GM12878 (cell line): ENCODE results near the gene WBP2NL.
A peak's percentile ranks its signal among the peaks of the same experiment; 100 is the strongest.

Experiments used
- CUX1 ChIP-seq: IDR thresholded peaks from 2 replicates; pipeline ENCODE4 v1.6.1; 2012; ENCODE audit warnings: improper control_type of control experiment, low read depth, low read length; ENCODE audit not compliant: insufficient replicate concordance
- EZH2 ChIP-seq: IDR thresholded peaks from 2 replicates; pipeline ENCODE4 v1.6.1; 2012; ENCODE audit warnings: low read depth, mild to moderate bottlenecking, control low read depth, inconsistent platforms, low read length, borderline replicate concordance; ENCODE audit not compliant: control insufficient read depth
- JUNB ChIP-seq: IDR thresholded peaks from 2 replicates; pipeline ENCODE4 v1.6.1; 2016; ENCODE audit warnings: antibody characterized with exemption, mild to moderate bottlenecking
- MXI1 ChIP-seq: fragments of 150-350 bp; IDR thresholded peaks from 2 replicates; pipeline ENCODE4 v1.6.1; 2011; ENCODE audit warnings: low read depth, mild to moderate bottlenecking, inconsistent platforms, low read length, improper control_type of control experiment
- SIN3A ChIP-seq: IDR thresholded peaks from 2 replicates; pipeline ENCODE4 v1.6.1; 2012; ENCODE audit warnings: low read depth, low read length, improper control_type of control experiment
- SP1 ChIP-seq: IDR thresholded peaks from one replicate; pipeline ENCODE4 v1.6.1; 2011; ENCODE audit warnings: low read depth, low read length
- SREBF2 ChIP-seq: IDR thresholded peaks from 2 replicates; pipeline ENCODE4 v1.6.1; 2012; ENCODE audit warnings: mild to moderate bottlenecking, low read length
- TCF12 ChIP-seq: IDR thresholded peaks from 2 replicates; pipeline ENCODE4 v1.6.1; 2011; ENCODE audit warnings: low read depth, mild to moderate bottlenecking, low read length
- ZNF384 ChIP-seq: IDR thresholded peaks from 2 replicates; pipeline ENCODE4 v1.6.1; 2012; ENCODE audit warnings: low read depth, mild to moderate bottlenecking, low read length, improper control_type of control experiment, borderline replicate concordance
- TF ChIP-seq, protein P1 (sequence below), 3 experiments: IDR thresholded peaks in 2 of 3; conservative IDR thresholded peaks in 1 of 3; 2 replicates each; pipeline ENCODE4 v1.5.1; 2011; ENCODE audit warnings: low read depth in 3 of 3, low read length in 3 of 3, mild to moderate bottlenecking in 3 of 3, control low read depth in 2 of 3, moderate library complexity in 2 of 3, inconsistent platforms in 1 of 3, mixed read lengths in 1 of 3; ENCODE audit not compliant: control insufficient read depth in 2 of 3, insufficient read depth in 1 of 3; ENCODE audit errors: extremely low read depth in 1 of 3
- TF ChIP-seq, protein P2 (sequence below): fragments of 450-650 bp; IDR thresholded peaks from 2 replicates; pipeline ENCODE4 v1.6.1; 2017; ENCODE audit warnings: mild to moderate bottlenecking, low read depth, inconsistent platforms; ENCODE audit not compliant: poor library complexity, severe bottlenecking

GRCh38 chr22:42070517-42071422, 72.2 kb downstream of the WBP2NL start, which contains the start of gene NAGA:
- 0 out of 2 replicates have a peak, but pooled peaks have one; percentile 7 for TF ChIP-seq TCF12
- peak; percentile 82 for TF ChIP-seq SP1
- TF ChIP-seq JUNB, result no peak
- no peak for TF ChIP-seq EZH2
- TF ChIP-seq, protein P1, sequence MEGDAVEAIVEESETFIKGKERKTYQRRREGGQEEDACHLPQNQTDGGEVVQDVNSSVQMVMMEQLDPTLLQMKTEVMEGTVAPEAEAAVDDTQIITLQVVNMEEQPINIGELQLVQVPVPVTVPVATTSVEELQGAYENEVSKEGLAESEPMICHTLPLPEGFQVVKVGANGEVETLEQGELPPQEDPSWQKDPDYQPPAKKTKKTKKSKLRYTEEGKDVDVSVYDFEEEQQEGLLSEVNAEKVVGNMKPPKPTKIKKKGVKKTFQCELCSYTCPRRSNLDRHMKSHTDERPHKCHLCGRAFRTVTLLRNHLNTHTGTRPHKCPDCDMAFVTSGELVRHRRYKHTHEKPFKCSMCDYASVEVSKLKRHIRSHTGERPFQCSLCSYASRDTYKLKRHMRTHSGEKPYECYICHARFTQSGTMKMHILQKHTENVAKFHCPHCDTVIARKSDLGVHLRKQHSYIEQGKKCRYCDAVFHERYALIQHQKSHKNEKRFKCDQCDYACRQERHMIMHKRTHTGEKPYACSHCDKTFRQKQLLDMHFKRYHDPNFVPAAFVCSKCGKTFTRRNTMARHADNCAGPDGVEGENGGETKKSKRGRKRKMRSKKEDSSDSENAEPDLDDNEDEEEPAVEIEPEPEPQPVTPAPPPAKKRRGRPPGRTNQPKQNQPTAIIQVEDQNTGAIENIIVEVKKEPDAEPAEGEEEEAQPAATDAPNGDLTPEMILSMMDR (IDR thresholded peaks at IDR 0.05 in 2 of 3, conservative IDR thresholded peaks at IDR 0.05 in 1 of 3; ENCODE audit: control insufficient read depth in 2 of 3, extremely low read depth in 1 of 3, insufficient read depth in 1 of 3, low read depth in 3 of 3, low read length in 3 of 3), result no peak
- peak; percentile 54; the same call in 1 of the 2 replicates for TF ChIP-seq MXI1
- peak; percentile 42; the same call in 1 of the 2 replicates for TF ChIP-seq SIN3A
- no peak for TF ChIP-seq SREBF2
- TF ChIP-seq CUX1, result no peak
- TF ChIP-seq, protein P2, sequence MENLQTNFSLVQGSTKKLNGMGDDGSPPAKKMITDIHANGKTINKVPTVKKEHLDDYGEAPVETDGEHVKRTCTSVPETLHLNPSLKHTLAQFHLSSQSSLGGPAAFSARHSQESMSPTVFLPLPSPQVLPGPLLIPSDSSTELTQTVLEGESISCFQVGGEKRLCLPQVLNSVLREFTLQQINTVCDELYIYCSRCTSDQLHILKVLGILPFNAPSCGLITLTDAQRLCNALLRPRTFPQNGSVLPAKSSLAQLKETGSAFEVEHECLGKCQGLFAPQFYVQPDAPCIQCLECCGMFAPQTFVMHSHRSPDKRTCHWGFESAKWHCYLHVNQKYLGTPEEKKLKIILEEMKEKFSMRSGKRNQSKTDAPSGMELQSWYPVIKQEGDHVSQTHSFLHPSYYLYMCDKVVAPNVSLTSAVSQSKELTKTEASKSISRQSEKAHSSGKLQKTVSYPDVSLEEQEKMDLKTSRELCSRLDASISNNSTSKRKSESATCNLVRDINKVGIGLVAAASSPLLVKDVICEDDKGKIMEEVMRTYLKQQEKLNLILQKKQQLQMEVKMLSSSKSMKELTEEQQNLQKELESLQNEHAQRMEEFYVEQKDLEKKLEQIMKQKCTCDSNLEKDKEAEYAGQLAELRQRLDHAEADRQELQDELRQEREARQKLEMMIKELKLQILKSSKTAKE, result no peak
- no peak for TF ChIP-seq ZNF384
